ENCODE results near the gene ZNF362. TPM values are rescaled to one million over a fixed set of nuclear protein-coding genes. Genes with fewer than 3 reads are reported as not detected.
A peak's percentile ranks its signal among the peaks of the same experiment; 100 is the strongest.

The ZNF362 gene
- total and polyA plus RNA-seq, 2 of the 13 experiments (the other 11 are each of a cell fraction or from before 2014, with no cell fraction given): 8.3 to 14.2 TPM

DNA sequence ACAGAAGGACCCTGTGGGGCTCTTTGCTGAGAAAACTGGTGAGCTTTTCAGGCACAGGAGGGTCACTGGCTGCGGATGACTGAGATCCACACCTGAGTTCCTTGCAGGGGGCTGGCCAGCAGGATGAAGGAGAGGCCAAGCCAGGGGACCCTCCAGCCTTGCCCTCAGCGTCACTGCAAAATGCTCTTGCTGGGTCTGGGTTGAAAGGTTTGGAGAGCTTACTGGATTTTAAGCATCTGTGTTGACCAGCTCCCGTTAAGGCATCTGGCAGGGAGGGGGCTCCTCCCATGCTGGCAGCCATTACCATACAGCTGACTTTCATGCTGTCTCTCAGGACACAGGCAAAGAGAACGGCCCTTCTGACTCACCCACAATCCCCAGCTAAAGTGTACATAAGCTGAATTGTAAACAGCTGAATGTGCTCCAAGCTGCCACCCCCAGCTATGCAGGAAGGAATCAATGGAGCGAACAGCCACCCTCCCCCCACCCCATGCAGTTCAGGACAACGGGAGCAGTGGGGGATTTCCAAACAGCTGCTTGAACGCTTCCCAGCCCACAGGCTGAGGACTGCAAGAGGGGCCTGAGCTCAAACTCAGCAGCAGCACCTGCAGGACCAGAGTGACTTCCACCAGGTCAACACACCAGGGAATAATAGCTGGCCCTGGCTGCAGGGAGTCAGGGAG is 85.9 kb downstream of the ZNF362 start (continued):
- TF ChIP-seq, protein P1, sequence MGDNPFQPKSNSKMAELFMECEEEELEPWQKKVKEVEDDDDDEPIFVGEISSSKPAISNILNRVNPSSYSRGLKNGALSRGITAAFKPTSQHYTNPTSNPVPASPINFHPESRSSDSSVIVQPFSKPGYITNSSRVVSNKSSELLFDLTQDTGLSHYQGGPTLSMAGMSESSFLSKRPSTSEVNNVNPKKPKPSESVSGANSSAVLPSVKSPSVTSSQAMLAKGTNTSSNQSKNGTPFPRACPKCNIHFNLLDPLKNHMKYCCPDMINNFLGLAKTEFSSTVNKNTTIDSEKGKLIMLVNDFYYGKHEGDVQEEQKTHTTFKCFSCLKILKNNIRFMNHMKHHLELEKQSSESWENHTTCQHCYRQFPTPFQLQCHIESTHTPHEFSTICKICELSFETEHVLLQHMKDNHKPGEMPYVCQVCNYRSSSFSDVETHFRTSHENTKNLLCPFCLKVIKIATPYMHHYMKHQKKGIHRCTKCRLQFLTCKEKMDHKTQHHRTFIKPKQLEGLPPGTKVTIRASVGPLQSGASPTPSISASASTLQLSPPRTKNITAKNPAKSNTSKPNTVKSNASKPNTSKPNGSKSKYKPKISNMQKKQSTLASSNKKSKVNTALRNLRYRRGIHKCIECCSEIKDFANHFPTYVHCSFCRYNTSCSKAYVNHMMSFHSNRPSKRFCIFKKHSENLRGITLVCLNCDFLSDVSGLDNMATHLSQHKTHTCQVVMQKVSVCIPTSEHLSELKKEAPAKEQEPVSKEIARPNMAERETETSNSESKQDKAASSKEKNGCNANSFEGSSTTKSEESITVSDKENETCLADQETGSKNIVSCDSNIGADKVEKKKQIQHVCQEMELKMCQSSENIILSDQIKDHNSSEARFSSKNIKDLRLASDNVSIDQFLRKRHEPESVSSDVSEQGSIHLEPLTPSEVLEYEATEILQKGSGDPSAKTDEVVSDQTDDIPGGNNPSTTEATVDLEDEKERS (CRISPR knock-in tag; IDR thresholded peaks at IDR 0.05): no peak
- TF ChIP-seq ZNF160 (CRISPR knock-in tag; IDR thresholded peaks at IDR 0.05): peak; percentile 82; the same call in 1 of the 2 replicates
- TF ChIP-seq MIXL1 (CRISPR knock-in tag; IDR thresholded peaks at IDR 0.05): peak; percentile 88
- TF ChIP-seq ARNTL (CRISPR knock-in tag; IDR thresholded peaks at IDR 0.05): peak; percentile 67; the same call in 1 of the 2 replicates
- TF ChIP-seq SRY (CRISPR knock-in tag; IDR thresholded peaks at IDR 0.05): no peak
- no peak for TF ChIP-seq ZNF841 (CRISPR knock-in tag; IDR thresholded peaks at IDR 0.05; ENCODE audit: borderline replicate concordance)
- TF ChIP-seq, protein P2, sequence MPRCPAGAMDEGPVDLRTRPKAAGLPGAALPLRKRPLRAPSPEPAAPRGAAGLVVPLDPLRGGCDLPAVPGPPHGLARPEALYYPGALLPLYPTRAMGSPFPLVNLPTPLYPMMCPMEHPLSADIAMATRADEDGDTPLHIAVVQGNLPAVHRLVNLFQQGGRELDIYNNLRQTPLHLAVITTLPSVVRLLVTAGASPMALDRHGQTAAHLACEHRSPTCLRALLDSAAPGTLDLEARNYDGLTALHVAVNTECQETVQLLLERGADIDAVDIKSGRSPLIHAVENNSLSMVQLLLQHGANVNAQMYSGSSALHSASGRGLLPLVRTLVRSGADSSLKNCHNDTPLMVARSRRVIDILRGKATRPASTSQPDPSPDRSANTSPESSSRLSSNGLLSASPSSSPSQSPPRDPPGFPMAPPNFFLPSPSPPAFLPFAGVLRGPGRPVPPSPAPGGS (CRISPR knock-in tag; IDR thresholded peaks at IDR 0.05): no peak
- no peak; the same call in 1 of the 2 replicates for TF ChIP-seq IRX3 (CRISPR knock-in tag; IDR thresholded peaks at IDR 0.05; ENCODE audit: borderline replicate concordance, low read depth)
- no peak for TF ChIP-seq IKZF4 (CRISPR knock-in tag; IDR thresholded peaks at IDR 0.05; ENCODE audit: borderline replicate concordance, low read depth, not compliant biosample characterization)
- peak; percentile 82; the same call in 1 of the 2 replicates for TF ChIP-seq ZMAT3 (CRISPR knock-in tag; conservative IDR thresholded peaks at IDR 0.05)
- peak; percentile 62; the same call in 1 of the 2 replicates for TF ChIP-seq ARID2 (CRISPR knock-in tag; IDR thresholded peaks at IDR 0.05; ENCODE audit: borderline replicate concordance)
- no peak for TF ChIP-seq RNF2 (conservative IDR thresholded peaks at IDR 0.05; ENCODE audit: low read depth)
- TF ChIP-seq, protein P3, sequence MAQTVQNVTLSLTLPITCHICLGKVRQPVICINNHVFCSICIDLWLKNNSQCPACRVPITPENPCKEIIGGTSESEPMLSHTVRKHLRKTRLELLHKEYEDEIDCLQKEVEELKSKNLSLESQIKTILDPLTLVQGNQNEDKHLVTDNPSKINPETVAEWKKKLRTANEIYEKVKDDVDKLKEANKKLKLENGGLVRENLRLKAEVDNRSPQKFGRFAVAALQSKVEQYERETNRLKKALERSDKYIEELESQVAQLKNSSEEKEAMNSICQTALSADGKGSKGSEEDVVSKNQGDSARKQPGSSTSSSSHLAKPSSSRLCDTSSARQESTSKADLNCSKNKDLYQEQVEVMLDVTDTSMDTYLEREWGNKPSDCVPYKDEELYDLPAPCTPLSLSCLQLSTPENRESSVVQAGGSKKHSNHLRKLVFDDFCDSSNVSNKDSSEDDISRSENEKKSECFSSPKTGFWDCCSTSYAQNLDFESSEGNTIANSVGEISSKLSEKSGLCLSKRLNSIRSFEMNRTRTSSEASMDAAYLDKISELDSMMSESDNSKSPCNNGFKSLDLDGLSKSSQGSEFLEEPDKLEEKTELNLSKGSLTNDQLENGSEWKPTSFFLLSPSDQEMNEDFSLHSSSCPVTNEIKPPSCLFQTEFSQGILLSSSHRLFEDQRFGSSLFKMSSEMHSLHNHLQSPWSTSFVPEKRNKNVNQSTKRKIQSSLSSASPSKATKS (CRISPR knock-in tag; IDR thresholded peaks at IDR 0.05): no peak
- TF ChIP-seq ZNF136 (CRISPR knock-in tag; IDR thresholded peaks at IDR 0.05; ENCODE audit: low read depth): no peak
- TF ChIP-seq ZNF274 (CRISPR knock-in tag; IDR thresholded peaks at IDR 0.05): peak; percentile 31; the same call in 1 of the 2 replicates
- TF ChIP-seq, protein P4, sequence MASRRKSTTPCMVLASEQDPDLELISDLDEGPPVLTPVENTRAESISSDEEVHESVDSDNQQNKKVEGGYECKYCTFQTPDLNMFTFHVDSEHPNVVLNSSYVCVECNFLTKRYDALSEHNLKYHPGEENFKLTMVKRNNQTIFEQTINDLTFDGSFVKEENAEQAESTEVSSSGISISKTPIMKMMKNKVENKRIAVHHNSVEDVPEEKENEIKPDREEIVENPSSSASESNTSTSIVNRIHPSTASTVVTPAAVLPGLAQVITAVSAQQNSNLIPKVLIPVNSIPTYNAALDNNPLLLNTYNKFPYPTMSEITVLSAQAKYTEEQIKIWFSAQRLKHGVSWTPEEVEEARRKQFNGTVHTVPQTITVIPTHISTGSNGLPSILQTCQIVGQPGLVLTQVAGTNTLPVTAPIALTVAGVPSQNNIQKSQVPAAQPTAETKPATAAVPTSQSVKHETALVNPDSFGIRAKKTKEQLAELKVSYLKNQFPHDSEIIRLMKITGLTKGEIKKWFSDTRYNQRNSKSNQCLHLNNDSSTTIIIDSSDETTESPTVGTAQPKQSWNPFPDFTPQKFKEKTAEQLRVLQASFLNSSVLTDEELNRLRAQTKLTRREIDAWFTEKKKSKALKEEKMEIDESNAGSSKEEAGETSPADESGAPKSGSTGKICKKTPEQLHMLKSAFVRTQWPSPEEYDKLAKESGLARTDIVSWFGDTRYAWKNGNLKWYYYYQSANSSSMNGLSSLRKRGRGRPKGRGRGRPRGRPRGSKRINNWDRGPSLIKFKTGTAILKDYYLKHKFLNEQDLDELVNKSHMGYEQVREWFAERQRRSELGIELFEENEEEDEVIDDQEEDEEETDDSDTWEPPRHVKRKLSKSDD (CRISPR knock-in tag; IDR thresholded peaks at IDR 0.05; ENCODE audit: low read depth): peak; percentile 90
- no peak for TF ChIP-seq ZEB1 (IDR thresholded peaks at IDR 0.05; ENCODE audit: insufficient replicate concordance, low read depth)
- TF ChIP-seq ZIK1 (CRISPR knock-in tag; IDR thresholded peaks at IDR 0.05; ENCODE audit: borderline replicate concordance, low read depth): no peak
- TF ChIP-seq ZKSCAN5 (CRISPR knock-in tag; IDR thresholded peaks at IDR 0.05): no peak
- no peak for TF ChIP-seq ZNF282 (IDR thresholded peaks at IDR 0.05; ENCODE audit: partially characterized antibody)

Measured in HepG2 (cell line).